ENCODE results near the gene ATP6V1G1.

The ATP6V1G1 gene

DNA sequence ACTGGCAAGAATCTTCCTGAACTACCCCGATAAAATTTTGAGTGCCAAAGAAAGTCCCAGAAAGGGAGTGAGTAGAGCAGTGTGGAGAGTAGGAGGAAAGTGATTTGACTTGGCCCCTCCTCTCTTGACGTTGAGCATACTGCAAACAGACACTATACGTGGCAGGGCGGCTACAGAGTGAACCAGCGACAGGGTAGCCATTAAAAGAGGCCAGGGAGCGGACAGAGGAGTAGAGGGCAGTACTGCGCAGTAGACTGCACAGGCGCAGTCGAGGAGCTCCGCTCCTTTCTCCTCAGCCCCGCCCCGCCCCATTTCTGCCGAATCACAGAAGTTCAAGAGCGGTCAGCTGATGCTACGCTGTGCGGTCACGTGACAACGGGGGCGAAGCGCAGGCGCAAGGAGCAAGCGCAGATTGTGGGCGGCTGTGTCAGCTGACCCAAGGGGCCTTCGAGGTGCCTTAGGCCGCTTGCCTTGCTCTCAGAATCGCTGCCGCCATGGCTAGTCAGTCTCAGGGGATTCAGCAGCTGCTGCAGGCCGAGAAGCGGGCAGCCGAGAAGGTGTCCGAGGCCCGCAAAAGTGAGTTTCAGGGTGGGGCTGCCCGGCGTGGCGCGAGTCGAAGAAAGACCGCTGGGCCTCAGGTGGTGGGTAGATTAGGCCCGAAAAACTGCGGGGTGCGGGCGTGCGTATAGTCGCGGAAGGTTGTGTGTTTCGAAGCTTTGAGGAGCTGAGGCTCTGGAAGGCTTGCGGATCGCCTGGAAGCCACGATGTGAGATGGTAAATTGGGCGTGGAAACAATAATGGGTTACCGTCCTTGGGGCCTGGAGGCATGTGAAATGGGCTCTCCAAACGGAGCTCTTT lies at the start of gene ATP6V1G1:
Gene ATP6V1G1 (plus strand): TSS at position 425 of the 858 bp plus-strand sequence. CDS start 70 bp downstream, at position 495.
- TF ChIP-seq, protein P1, sequence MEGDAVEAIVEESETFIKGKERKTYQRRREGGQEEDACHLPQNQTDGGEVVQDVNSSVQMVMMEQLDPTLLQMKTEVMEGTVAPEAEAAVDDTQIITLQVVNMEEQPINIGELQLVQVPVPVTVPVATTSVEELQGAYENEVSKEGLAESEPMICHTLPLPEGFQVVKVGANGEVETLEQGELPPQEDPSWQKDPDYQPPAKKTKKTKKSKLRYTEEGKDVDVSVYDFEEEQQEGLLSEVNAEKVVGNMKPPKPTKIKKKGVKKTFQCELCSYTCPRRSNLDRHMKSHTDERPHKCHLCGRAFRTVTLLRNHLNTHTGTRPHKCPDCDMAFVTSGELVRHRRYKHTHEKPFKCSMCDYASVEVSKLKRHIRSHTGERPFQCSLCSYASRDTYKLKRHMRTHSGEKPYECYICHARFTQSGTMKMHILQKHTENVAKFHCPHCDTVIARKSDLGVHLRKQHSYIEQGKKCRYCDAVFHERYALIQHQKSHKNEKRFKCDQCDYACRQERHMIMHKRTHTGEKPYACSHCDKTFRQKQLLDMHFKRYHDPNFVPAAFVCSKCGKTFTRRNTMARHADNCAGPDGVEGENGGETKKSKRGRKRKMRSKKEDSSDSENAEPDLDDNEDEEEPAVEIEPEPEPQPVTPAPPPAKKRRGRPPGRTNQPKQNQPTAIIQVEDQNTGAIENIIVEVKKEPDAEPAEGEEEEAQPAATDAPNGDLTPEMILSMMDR (conservative IDR thresholded peaks at IDR 0.05), result no peak; the same call in 1 of the 2 replicates
- peak within 1 kb of the TSS; percentile 97 for H3K27ac ChIP-seq

DNA sequence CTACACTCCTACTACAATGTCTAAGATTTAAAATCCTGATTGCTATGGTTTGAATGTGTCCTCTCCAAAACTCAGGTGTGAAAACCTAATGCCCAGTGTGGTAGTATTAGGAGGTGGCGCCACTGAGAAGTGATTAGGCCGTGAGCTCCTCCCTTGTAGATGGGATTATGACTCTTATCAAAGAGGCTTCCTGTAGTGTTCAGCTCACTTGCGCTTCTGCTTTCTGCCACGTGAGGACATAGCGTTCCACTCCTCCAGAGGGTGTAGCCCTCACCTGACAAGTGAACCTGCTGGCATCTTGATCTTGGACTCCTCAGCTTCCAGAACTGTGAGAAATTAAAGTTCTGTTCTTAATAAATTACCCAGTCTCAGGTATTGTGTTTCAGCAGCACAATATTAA lies 49.3 kb upstream of the ATP6V1G1 start:
- H3K27ac ChIP-seq, result peak overlapping the region; percentile 37
- TF ChIP-seq, protein P1 (conservative IDR thresholded peaks at IDR 0.05), result peak; percentile 85

GRCh38 chr9:114539701-114540380 lies 47.7 kb upstream of the ATP6V1G1 start:
- no peak overlapping the region for H3K27ac ChIP-seq
- TF ChIP-seq, protein P1 (conservative IDR thresholded peaks at IDR 0.05), result no peak

DNA sequence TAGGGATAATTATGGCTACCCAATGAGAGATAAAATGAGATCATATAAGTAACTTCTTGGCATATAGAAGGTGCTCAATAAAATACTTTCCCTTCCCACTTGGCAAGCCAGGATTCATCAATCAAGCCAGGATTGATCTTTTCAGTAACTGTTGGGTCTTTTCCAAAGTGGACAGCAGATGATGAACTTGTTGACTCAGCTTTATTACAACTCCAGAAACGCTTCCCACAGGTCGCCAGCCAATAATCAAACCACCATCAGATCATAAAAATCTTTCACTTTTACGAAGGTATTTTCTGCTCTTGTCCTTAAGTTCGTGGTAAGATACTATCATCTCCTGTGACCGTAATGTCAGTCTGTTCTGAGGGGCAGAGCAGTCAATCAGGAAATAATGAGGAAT lies 42.5 kb upstream of the ATP6V1G1 start:
- TF ChIP-seq, protein P1 (conservative IDR thresholded peaks at IDR 0.05), result no peak
- H3K27ac ChIP-seq, result no peak overlapping the region; the same call in 1 of the 2 replicates

DNA sequence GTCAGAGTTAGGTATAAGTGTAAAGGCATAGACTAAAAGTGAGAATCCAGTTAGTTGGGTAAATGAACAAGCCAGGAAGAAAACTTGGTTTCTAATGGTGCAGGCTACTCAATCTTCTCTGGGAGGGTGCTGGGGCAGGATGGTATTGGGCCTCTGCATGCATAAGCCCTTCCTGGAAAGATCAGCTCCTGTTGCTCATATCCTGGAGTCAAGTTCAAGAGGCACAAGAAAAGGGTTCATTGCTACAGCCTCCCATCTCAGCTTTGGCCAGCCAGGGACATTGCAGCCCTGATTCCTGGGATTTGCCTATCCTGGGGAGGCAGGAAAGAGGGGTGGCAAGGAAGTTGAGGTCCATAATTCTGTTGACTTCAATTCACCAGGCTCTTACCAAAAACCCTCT lies 40.7 kb upstream of the ATP6V1G1 start:
- TF ChIP-seq, protein P1 (conservative IDR thresholded peaks at IDR 0.05), result no peak

DNA sequence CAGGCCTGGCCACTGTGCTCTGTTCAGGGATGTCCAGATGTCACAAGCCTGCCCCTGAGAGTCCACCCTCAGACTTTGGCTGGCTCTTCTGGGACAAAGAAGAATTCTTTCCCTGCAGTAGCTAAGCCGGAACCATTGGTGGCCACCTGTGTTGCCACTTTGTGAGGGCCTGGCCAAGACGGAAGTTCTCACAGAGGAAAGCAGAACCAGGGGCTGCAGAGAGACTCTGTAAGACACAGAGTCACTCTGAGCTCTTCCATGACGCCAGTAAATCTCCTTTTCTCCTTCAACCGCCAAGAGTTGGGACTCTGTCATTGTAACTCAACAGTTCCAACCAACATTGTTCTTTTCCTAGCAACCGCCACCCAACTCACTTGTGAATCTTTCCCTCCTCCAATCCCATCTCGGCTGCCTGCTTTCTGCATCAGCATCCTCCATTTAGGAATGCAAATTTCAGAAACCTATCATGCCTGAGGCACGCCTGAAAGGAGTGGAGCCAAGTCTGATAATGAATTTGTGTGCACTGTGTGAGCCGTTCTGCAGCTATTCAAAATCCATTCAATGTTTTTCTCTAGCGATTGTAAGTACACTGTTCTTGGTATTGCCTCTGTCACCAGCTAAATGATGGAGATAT lies 37.8 kb upstream of the ATP6V1G1 start:
- TF ChIP-seq, protein P1 (conservative IDR thresholded peaks at IDR 0.05), result no peak

More for the DNA sequence above, 40.7 kb upstream of the ATP6V1G1 start:
- no peak overlapping the region for H3K27ac ChIP-seq

More for the DNA sequence above, 37.8 kb upstream of the ATP6V1G1 start:
- H3K27ac ChIP-seq, result no peak overlapping the region
